Panc1 (cell line): ENCODE results near the gene FGF22. TPM values are rescaled to one million over a fixed set of nuclear protein-coding genes. Genes with fewer than 3 reads are reported as not detected.
A peak's percentile ranks its signal among the peaks of the same experiment; 100 is the strongest.

ENCODE experiments used
- ATAC-seq: fragments of 200-7000 bp; cut with Tn5 transposase; 2 replicates; pipeline ENCODE4 v1.9.1; 2020; ENCODE audit warnings: mild to moderate bottlenecking, moderate library complexity
- BruUV-seq: library from RNA; stranded (reverse); fragments of 400-500 nt; replicated peaks from 2 replicates; lab custom pipeline; 2021; lab: Mats Ljungman, UMichigan
- CTCF ChIA-PET: fragments of 300-600 bp; sonication (Branson Sonifier 250); formaldehyde crosslinking; loops from one replicate; lab custom pipeline; 2022; ENCODE audit warnings: antibody characterized with exemption; lab: Charles Lee
- POLR2A ChIA-PET: fragments of 300-600 bp; sonication (Branson Sonifier 250); formaldehyde crosslinking; loops from one replicate; lab custom pipeline; 2022; ENCODE audit warnings: antibody characterized with exemption; lab: Charles Lee
- DNase-seq: peaks from one replicate; pipeline ENCODE4 v3.0.0-alpha.2; 2010; ENCODE audit warnings: low read depth, low spot score
- H3K27ac ChIP-seq: 2 replicates; pipeline ENCODE4 v1.5.1; 2011; ENCODE audit warnings: mild to moderate bottlenecking, low read length, inconsistent platforms
- H3K27me3 ChIP-seq: fragments of 200-500 bp; sonication (Bioruptor generic); 2 replicates; pipeline ENCODE4 v1.6.0; 2014; ENCODE audit warnings: low read length, inconsistent platforms; ENCODE audit not compliant: control insufficient read depth, insufficient read depth
- H3K36me3 ChIP-seq: fragments of 200-500 bp; sonication (Bioruptor generic); 2 replicates; pipeline ENCODE4 v1.5.1; 2014; ENCODE audit warnings: inconsistent platforms, mild to moderate bottlenecking, low read length, moderate library complexity; ENCODE audit not compliant: control insufficient read depth, insufficient read depth
- H3K4me1 ChIP-seq: 2 replicates; pipeline ENCODE4 v1.5.1; 2011; ENCODE audit warnings: inconsistent platforms, mild to moderate bottlenecking, low read length, moderate library complexity; ENCODE audit not compliant: control insufficient read depth, insufficient read depth
- H3K4me3 ChIP-seq, 2 experiments: 2 replicates each; pipeline ENCODE4 v1.5.1; 2011 to 2012; ENCODE audit warnings: low read depth in 2 of 2, low read length in 2 of 2, mild to moderate bottlenecking in 2 of 2, inconsistent platforms in 1 of 2, moderate library complexity in 1 of 2
- H3K9me3 ChIP-seq: fragments of 200-500 bp; sonication (Bioruptor generic); 2 replicates; pipeline ENCODE4 v1.5.1; 2014; ENCODE audit warnings: low read depth, mild to moderate bottlenecking, inconsistent platforms, low read length, moderate library complexity; ENCODE audit not compliant: control insufficient read depth, insufficient read depth
- CTCF ChIP-seq: fragments of 450-650 bp; IDR thresholded peaks from 2 replicates; pipeline ENCODE4 v1.5.1; 2017; ENCODE audit warnings: mild to moderate bottlenecking
- POLR2AphosphoS5 ChIP-seq: IDR thresholded peaks from 2 replicates; pipeline ENCODE4 v1.6.1; 2012; ENCODE audit warnings: mild to moderate bottlenecking, low read depth, low read length, moderate library complexity
- SIN3A ChIP-seq: IDR thresholded peaks from 2 replicates; pipeline ENCODE4 v1.6.1; 2012; ENCODE audit warnings: low read depth, mild to moderate bottlenecking, low read length, moderate library complexity, borderline replicate concordance; ENCODE audit not compliant: insufficient read depth
- TCF7L2 ChIP-seq: IDR thresholded peaks from 2 replicates; pipeline ENCODE4 v1.6.1; 2011; ENCODE audit warnings: mild to moderate bottlenecking, low read depth, low read length, inconsistent platforms
- in situ Hi-C: cut with HindIII; loops from 2 replicates; pipeline ENCODE4 v1.10.0; 2016; ENCODE audit warnings: low sequenced_read_pairs, low pct_unique_long_range_greater_than_20kb
- intact Hi-C: fragments of 100-400 bp; cut with micrococcal nuclease; formaldehyde crosslinking; loops from one replicate; pipeline ENCODE4 v1.10.0; 2022; ENCODE audit not compliant: unreplicated experiment
- total RNA-seq: library from RNA; stranded (reverse); gene quantifications from one replicate; pipeline ENCODE4 v1.2.1, GENCODE V29; 2021; ENCODE audit not compliant: unreplicated experiment
- TF ChIP-seq, protein P1 (sequence below), 2 experiments: IDR thresholded peaks; 2 replicates each; pipeline ENCODE4 v1.6.1; 2011 to 2012; ENCODE audit warnings: low read depth in 2 of 2, control low read depth in 1 of 2, low read length in 1 of 2, mild to moderate bottlenecking in 1 of 2, moderate library complexity in 1 of 2; ENCODE audit not compliant: insufficient read depth in 1 of 2

Gene FGF22
- total RNA-seq, 1 experiment from 2014 or later = 0.72 TPM

- no peak overlapping the region for H3K27ac ChIP-seq
- H3K36me3 ChIP-seq = no peaks in the 10 kb centered on the region
- intact Hi-C loops = no loop called here
- no peak overlapping the region for H3K4me3 ChIP-seq
- POLR2A ChIA-PET = no interaction called here
- no peak for DNase-seq
- TF ChIP-seq, protein P1, sequence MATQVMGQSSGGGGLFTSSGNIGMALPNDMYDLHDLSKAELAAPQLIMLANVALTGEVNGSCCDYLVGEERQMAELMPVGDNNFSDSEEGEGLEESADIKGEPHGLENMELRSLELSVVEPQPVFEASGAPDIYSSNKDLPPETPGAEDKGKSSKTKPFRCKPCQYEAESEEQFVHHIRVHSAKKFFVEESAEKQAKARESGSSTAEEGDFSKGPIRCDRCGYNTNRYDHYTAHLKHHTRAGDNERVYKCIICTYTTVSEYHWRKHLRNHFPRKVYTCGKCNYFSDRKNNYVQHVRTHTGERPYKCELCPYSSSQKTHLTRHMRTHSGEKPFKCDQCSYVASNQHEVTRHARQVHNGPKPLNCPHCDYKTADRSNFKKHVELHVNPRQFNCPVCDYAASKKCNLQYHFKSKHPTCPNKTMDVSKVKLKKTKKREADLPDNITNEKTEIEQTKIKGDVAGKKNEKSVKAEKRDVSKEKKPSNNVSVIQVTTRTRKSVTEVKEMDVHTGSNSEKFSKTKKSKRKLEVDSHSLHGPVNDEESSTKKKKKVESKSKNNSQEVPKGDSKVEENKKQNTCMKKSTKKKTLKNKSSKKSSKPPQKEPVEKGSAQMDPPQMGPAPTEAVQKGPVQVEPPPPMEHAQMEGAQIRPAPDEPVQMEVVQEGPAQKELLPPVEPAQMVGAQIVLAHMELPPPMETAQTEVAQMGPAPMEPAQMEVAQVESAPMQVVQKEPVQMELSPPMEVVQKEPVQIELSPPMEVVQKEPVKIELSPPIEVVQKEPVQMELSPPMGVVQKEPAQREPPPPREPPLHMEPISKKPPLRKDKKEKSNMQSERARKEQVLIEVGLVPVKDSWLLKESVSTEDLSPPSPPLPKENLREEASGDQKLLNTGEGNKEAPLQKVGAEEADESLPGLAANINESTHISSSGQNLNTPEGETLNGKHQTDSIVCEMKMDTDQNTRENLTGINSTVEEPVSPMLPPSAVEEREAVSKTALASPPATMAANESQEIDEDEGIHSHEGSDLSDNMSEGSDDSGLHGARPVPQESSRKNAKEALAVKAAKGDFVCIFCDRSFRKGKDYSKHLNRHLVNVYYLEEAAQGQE (IDR thresholded peaks at IDR 0.05; ENCODE audit: insufficient read depth in 1 of 2, low read depth in 2 of 2, low read length in 1 of 2) = 0 out of 4 replicates have a peak, but pooled peaks of 1 of the 2 experiments have one; percentile 4
- no peak for TF ChIP-seq SIN3A
- TF ChIP-seq CTCF = no peak
- CTCF ChIA-PET = no interaction called here
- ATAC-seq = no peak
- BruUV-seq = no TSS peak
- H3K9me3 ChIP-seq = no peaks in the 10 kb centered on the region
- no peaks in the 10 kb centered on the region for H3K27me3 ChIP-seq
- in situ Hi-C loops = no loop called here
- peaks cover 7% of the 10 kb centered on the region for H3K4me1 ChIP-seq
Measured at GRCh38 chr19:593505-593904, 46.2 kb upstream of the FGF22 start.

- CTCF ChIA-PET = no interaction called here
Measured at GRCh38 chr19:594265-594870, 45.3 kb upstream of the FGF22 start.

More at GRCh38 chr19:594265-594870, 45.3 kb upstream of the FGF22 start:
- no peak for DNase-seq
- Histone ChIP-seq H3K4me3 (no peak overlapping the region), H3K36me3 (no peaks in the 10 kb centered on the region), H3K27me3 (no peaks in the 10 kb centered on the region), H3K4me1 (no peaks in the 10 kb centered on the region), H3K27ac (no peak overlapping the region), H3K9me3 (no peaks in the 10 kb centered on the region)
- no peak for ATAC-seq
- in situ Hi-C loops (no loop called here), intact Hi-C loops (no loop called here)
- no TSS peak for BruUV-seq
- POLR2A ChIA-PET = interaction anchor here (0.6 kb wide), 1 partner anchor 25 kb away, joined by 3 read pairs; no protein-coding TSS in a partner anchor
- TF ChIP-seq CTCF (no peak), SIN3A (no peak), POLR2AphosphoS5 (no peak), TCF7L2 (no peak)
- TF ChIP-seq, protein P1 (IDR thresholded peaks at IDR 0.05; ENCODE audit: insufficient read depth in 1 of 2, low read depth in 2 of 2, low read length in 1 of 2) = no peak
